Heart left ventricle (tissue), 16 donors: ENCODE results near the gene FCN2. TPM values are rescaled to one million over a fixed set of nuclear protein-coding genes. Genes with fewer than 3 reads are reported as not detected.

ENCODE experiments used
- ATAC-seq, 4 donors: fragments of 200-7000 bp; cut with Tn5 transposase; one replicate each; pipeline ENCODE4 v1.9.1; 2020 to 2022; ENCODE audit warnings: moderate library complexity in 4 of 4, mild to moderate bottlenecking in 3 of 4, moderate number of reproducible peaks in 1 of 4
- DNase-seq, 5 donors: peaks; one replicate each; pipeline ENCODE4 v3.0.0-alpha.2; 2020
- H3K27ac ChIP-seq, 12 donors: fragments of 200-600 bp; sonication (generic) in 4 of 12; one replicate each; pipeline versions ENCODE4 v1.5.0 to v1.8.0; 2016 to 2022; ENCODE audit warnings: mild to moderate bottlenecking in 2 of 12
- H3K27me3 ChIP-seq, 9 donors: fragments of 200-600 bp; sonication (generic) in 2 of 9; one replicate each; pipeline versions ENCODE4 v1.5.1 to v1.8.0; 2016 to 2022; ENCODE audit warnings: mild to moderate bottlenecking in 3 of 9
- H3K36me3 ChIP-seq, 9 donors: fragments of 200-600 bp; sonication (generic) in 2 of 9; one replicate each; pipeline versions ENCODE4 v1.5.0 to v1.8.0; 2018 to 2022; ENCODE audit warnings: mild to moderate bottlenecking in 2 of 9
- H3K4me1 ChIP-seq, 12 donors: fragments of 200-600 bp; sonication (generic) in 4 of 12; one replicate each; pipeline versions ENCODE4 v1.5.0 to v1.8.0; 2016 to 2022; ENCODE audit warnings: mild to moderate bottlenecking in 3 of 12
- H3K4me3 ChIP-seq, 12 donors: fragments of 200-600 bp; sonication (generic) in 4 of 12; one replicate each; pipeline versions ENCODE4 v1.5.0 to v1.8.0; 2017 to 2022; ENCODE audit warnings: mild to moderate bottlenecking in 9 of 12, moderate library complexity in 4 of 12
- H3K9me3 ChIP-seq, 12 donors: fragments of 200-600 bp; sonication (generic) in 4 of 12; one replicate each; pipeline versions ENCODE4 v1.5.0 to v1.8.0; 2016 to 2022; ENCODE audit warnings: mild to moderate bottlenecking in 1 of 12
- POLR2A ChIP-seq, 2 donors: fragments of 450-650 bp; IDR thresholded peaks; one replicate each; pipeline ENCODE4 v1.6.1; 2017; ENCODE audit warnings: antibody characterized with exemption in 2 of 2, mild to moderate bottlenecking in 2 of 2, moderate library complexity in 2 of 2
- WGBS, 4 donors: extraction: QIAGEN DNeasy Blood & Tissue Kit in 2 of 4; methylation state at CpG; one replicate each; pipeline versions ENCODE4 v1.1.5 to v1.1.7; 2013 to 2018; 5-methylcytosine and 5-hydroxymethylcytosine counted together
- intact Hi-C, 10 donors: fragments of 100-400 bp; cut with DNase I; formaldehyde crosslinking; loops; one replicate each; pipeline versions ENCODE4 v1.11.1 to v1.14.2; 2022
- polyA plus RNA-seq, 2 donors: library from polyadenylated mRNA; stranded (reverse); fragments of 200-250 nt; gene quantifications; one replicate each; pipeline ENCODE4 v1.2.3, GENCODE V29; 2013
- total RNA-seq, 9 donors: library from RNA; depleted of rRNA in 2 of 9; stranded (reverse); fragments of >200 nt in 2 of 9; fragmentation: NEBNext Ultra II Directional in 3 of 9; extraction: Animal tissue kit (Norgen Biotek cat#: 25700) in 3 of 9; gene quantifications; one replicate each; pipeline versions ENCODE4 v1.1.0 to v1.2.4, GENCODE V29; 2016 to 2023
- TF ChIP-seq, protein P1 (sequence below), 12 donors: fragments of 200-600 bp; sonication (generic) in 4 of 12; IDR thresholded peaks; one replicate each; pipeline versions ENCODE4 v1.5.0 to v1.8.0; 2018 to 2022; ENCODE audit warnings: antibody characterized with exemption in 12 of 12, mild to moderate bottlenecking in 5 of 12
- donor health status: ischemic (EF 13 %, LVEDD 7.1; RV severe dilation, severe dysfunction).
- donor health status: healthy with polysubstance abuse.
- donor health status: DM: no; HTN: yes; CAD: no.
- donor health status: DM: no; HTN: no; CAD: no.
- donor health status: ischemic (EF 25% LVEDD 6.9; RV normal size, moderate dysfunction).
- donor health status: ischemic (EF 25% LVEDD 5.7; RV mildly dilated, moderate dysfunction).
- donor health status: healthy.
- donor health status: DM: yes; HTN: yes; CAD: no.
- donor health status: ischemic (EF 35%, LVEDD 5.7; RV mildly dilated, moderate dysfunction).
- donor health status: nonischemic (EF 11% LVEDD 7.7; RV severe dilation, severe dysfunction).
- donor health status: DM: yes; HTN: yes; CAD: no.
- donor health status: PGD.
- donor health status: ischemic (EF 29% LVEDD 5.4; RV normal size, mild dysfunction).
- donor health status: nonischemic (EF 23%, LVEDD 6.1; RV moderate dilation, normal function).

The FCN2 gene
- total and polyA plus RNA-seq, 11 donors, result 0.19 to 0.67 (median 0.26) TPM; not detected in 6

- Histone ChIP-seq H3K36me3 (peaks cover 0 to 63% (median 5%) of the 10 kb centered on the region in 9 donors), H3K9me3 (no peaks in the 10 kb centered on the region), H3K4me3 (no peak overlapping the region), H3K27me3 (no peaks in the 10 kb centered on the region), H3K4me1 (peaks cover 0 to 3% (median 0%) of the 10 kb centered on the region in 12 donors), H3K27ac (no peak overlapping the region)
- DNase-seq, result peak in 1 of 5 donors; percentile 22
- no peak for ATAC-seq
- no peak for TF ChIP-seq POLR2A (IDR thresholded peaks at IDR 0.05)
- TF ChIP-seq, protein P1, sequence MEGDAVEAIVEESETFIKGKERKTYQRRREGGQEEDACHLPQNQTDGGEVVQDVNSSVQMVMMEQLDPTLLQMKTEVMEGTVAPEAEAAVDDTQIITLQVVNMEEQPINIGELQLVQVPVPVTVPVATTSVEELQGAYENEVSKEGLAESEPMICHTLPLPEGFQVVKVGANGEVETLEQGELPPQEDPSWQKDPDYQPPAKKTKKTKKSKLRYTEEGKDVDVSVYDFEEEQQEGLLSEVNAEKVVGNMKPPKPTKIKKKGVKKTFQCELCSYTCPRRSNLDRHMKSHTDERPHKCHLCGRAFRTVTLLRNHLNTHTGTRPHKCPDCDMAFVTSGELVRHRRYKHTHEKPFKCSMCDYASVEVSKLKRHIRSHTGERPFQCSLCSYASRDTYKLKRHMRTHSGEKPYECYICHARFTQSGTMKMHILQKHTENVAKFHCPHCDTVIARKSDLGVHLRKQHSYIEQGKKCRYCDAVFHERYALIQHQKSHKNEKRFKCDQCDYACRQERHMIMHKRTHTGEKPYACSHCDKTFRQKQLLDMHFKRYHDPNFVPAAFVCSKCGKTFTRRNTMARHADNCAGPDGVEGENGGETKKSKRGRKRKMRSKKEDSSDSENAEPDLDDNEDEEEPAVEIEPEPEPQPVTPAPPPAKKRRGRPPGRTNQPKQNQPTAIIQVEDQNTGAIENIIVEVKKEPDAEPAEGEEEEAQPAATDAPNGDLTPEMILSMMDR (IDR thresholded peaks at IDR 0.05), result no peak
- intact Hi-C loops, result no loop called here
- WGBS, 4 donors, result 69 to 86% (median 83%) methylated on average over 7 to 11 of the region's 11 CpGs
Observed at GRCh38 chr9:134833294-134833880, 47.2 kb upstream of the FCN2 start.

GRCh38 chr9:134834217-134834956, 46.2 kb upstream of the FCN2 start:
- Histone ChIP-seq H3K9me3 (no peaks in the 10 kb centered on the region), H3K36me3 (peaks cover 0 to 66% (median 5%) of the 10 kb centered on the region in 9 donors), H3K27me3 (no peaks in the 10 kb centered on the region), H3K4me3 (no peak overlapping the region), H3K4me1 (peaks cover 0 to 3% (median 0%) of the 10 kb centered on the region in 12 donors), H3K27ac (no peak overlapping the region)
- intact Hi-C loops, result no loop called here
- TF ChIP-seq, protein P1 (IDR thresholded peaks at IDR 0.05), result no peak
- no peak for TF ChIP-seq POLR2A (IDR thresholded peaks at IDR 0.05)
- DNase-seq, result peak in 1 of 5 donors; percentile 53
- no peak for ATAC-seq
- 92 to 94% (median 94%) methylated on average over 19 to 20 of the region's 20 CpGs for WGBS, 4 donors

DNA sequence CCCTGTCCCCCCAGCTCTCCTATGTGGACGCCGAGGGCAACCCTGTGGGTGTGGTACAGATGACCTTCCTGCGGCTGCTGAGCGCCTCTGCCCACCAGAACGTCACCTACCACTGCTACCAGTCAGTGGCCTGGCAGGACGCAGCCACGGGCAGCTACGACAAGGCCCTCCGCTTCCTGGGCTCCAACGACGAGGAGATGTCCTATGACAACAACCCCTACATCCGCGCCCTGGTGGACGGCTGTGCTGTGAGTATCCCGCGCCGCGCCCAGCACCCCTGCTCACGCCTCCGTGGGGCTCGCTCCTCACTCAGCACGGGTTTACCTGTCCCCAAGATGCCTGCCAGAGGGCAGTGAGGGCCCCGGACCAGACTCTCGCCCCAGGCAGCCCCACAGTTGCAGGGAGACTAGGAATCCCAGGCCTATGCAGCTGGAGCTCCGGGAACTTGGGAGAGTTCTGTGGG, 45.6 kb upstream of the FCN2 start:
- peak in 1 of 4 donors; percentile 8 for ATAC-seq

More for the DNA sequence above, 45.6 kb upstream of the FCN2 start:
- Histone ChIP-seq H3K27me3 (no peaks in the 10 kb centered on the region), H3K9me3 (no peaks in the 10 kb centered on the region), H3K4me3 (no peak overlapping the region), H3K4me1 (peaks cover 0 to 3% (median 0%) of the 10 kb centered on the region in 12 donors), H3K36me3 (peaks cover 0 to 64% (median 5%) of the 10 kb centered on the region in 9 donors), H3K27ac (no peak overlapping the region)
- WGBS, 4 donors, result 91 to 94% (median 92%) methylated on average over 22 to 25 of the region's 25 CpGs
- intact Hi-C loops, result no loop called here
- TF ChIP-seq, protein P1 (IDR thresholded peaks at IDR 0.05), result no peak
- no peak for TF ChIP-seq POLR2A (IDR thresholded peaks at IDR 0.05)
- no peak for DNase-seq
